GM23338 (cell line): ENCODE measurements around the gene NT5DC2. TPM values are rescaled to one million over a fixed set of nuclear protein-coding genes. Genes with fewer than 3 reads are reported as not detected.

Experiments used
- ATAC-seq: fragments of 200-7000 bp; cut with Tn5 transposase; 3 replicates; pipeline ENCODE4 v1.9.1; 2020
- DNase-seq: peaks from one replicate; pipeline ENCODE4 v3.0.0-alpha.2; 2015; ENCODE audit warnings: low spot score
- H2AFZ ChIP-seq: fragments of 200-600 bp; sonication (generic); 2 replicates; pipeline ENCODE4 v1.8.0; 2016; ENCODE audit warnings: antibody characterized with exemption, mild to moderate bottlenecking, moderate library complexity
- H3F3A ChIP-seq: fragments of 200-600 bp; sonication (generic); replicated peaks from 2 replicates; pipeline ENCODE4 v1.8.0; 2017; ENCODE audit warnings: antibody characterized with exemption, mixed run types, low read depth
- H3K27ac ChIP-seq: fragments of 200-600 bp; sonication (generic); 2 replicates; pipeline ENCODE4 v1.6.1; 2016; ENCODE audit warnings: low read depth
- H3K27me3 ChIP-seq: fragments of 200-600 bp; sonication (generic); 2 replicates; pipeline ENCODE4 v1.8.0; 2016; ENCODE audit warnings: mild to moderate bottlenecking, mixed run types, moderate library complexity; ENCODE audit not compliant: insufficient read depth
- H3K36me3 ChIP-seq: fragments of 200-600 bp; sonication (generic); 2 replicates; pipeline ENCODE4 v1.8.0; 2016; ENCODE audit warnings: mild to moderate bottlenecking; ENCODE audit not compliant: insufficient read depth
- H3K4me1 ChIP-seq: fragments of 200-600 bp; sonication (generic); 2 replicates; pipeline ENCODE4 v1.8.0; 2016; ENCODE audit warnings: mild to moderate bottlenecking, moderate library complexity; ENCODE audit not compliant: insufficient read depth
- H3K4me2 ChIP-seq: fragments of 200-600 bp; sonication (generic); 2 replicates; pipeline ENCODE4 v1.7.1; 2017; ENCODE audit warnings: mixed run types
- H3K4me3 ChIP-seq: fragments of 200-600 bp; sonication (generic); 2 replicates; pipeline ENCODE4 v1.6.1; 2016; ENCODE audit warnings: mixed run types
- H3K79me2 ChIP-seq: fragments of 200-600 bp; sonication (generic); replicated peaks from 2 replicates; pipeline ENCODE4 v1.8.0; 2017; ENCODE audit warnings: mild to moderate bottlenecking; ENCODE audit not compliant: insufficient read depth
- H3K9me2 ChIP-seq: fragments of 200-600 bp; sonication (generic); 2 replicates; pipeline ENCODE4 v1.8.0; 2017; ENCODE audit not compliant: insufficient read depth
- H4K20me1 ChIP-seq: fragments of 200-600 bp; sonication (generic); replicated peaks from 2 replicates; pipeline ENCODE4 v1.8.0; 2017; ENCODE audit warnings: mild to moderate bottlenecking; ENCODE audit not compliant: insufficient read depth
- H3K27ac Mint-ChIP-seq: 2 replicates; pipeline ENCODE4 v1.8.0; 2020; ENCODE audit warnings: inconsistent platforms, mild to moderate bottlenecking, moderate library complexity, mixed read lengths
- H3K27me3 Mint-ChIP-seq: 3 replicates; pipeline ENCODE4 v1.8.0; 2022; ENCODE audit warnings: low read depth, mild to moderate bottlenecking, moderate library complexity, mixed read lengths, inconsistent platforms; ENCODE audit not compliant: insufficient read depth, poor library complexity
- H3K36me3 Mint-ChIP-seq: 3 replicates; pipeline ENCODE4 v1.8.0; 2021; ENCODE audit warnings: low read depth, mild to moderate bottlenecking, inconsistent platforms, moderate library complexity, mixed read lengths
- H3K4me1 Mint-ChIP-seq: 3 replicates; pipeline ENCODE4 v1.8.0; 2020; ENCODE audit warnings: mild to moderate bottlenecking, inconsistent platforms, mixed read lengths
- H3K4me3 Mint-ChIP-seq: 3 replicates; pipeline ENCODE4 v1.8.0; 2021; ENCODE audit warnings: moderate library complexity, mild to moderate bottlenecking, inconsistent platforms, mixed read lengths
- H3K9me3 Mint-ChIP-seq: 3 replicates; pipeline ENCODE4 v1.8.0; 2020; ENCODE audit warnings: moderate library complexity, mild to moderate bottlenecking, inconsistent platforms, mixed read lengths
- CREB1 ChIP-seq: fragments of 250-450 bp; sonication (Bioruptor Pico); IDR thresholded peaks from 2 replicates; pipeline ENCODE4 v1.5.0; 2020; ENCODE audit warnings: low read depth, mild to moderate bottlenecking, moderate library complexity
- EZH2 ChIP-seq: fragments of 200-600 bp; sonication (generic); IDR thresholded peaks from one replicate; pipeline ENCODE4 v1.8.0; 2017; ENCODE audit warnings: antibody characterized with exemption, mild to moderate bottlenecking, low read depth; ENCODE audit not compliant: unreplicated experiment
- EZH2phosphoT487 ChIP-seq: fragments of 200-600 bp; sonication (generic); IDR thresholded peaks from one replicate; pipeline ENCODE4 v1.8.1; 2018; ENCODE audit warnings: antibody characterized with exemption; ENCODE audit not compliant: unreplicated experiment
- NANOG ChIP-seq: IDR thresholded peaks from 2 replicates; pipeline ENCODE4 v1.6.1; 2016; ENCODE audit warnings: antibody characterized with exemption, borderline replicate concordance
- POLR2AphosphoS5 ChIP-seq: IDR thresholded peaks from 2 replicates; pipeline ENCODE4 v1.6.1; 2016; ENCODE audit warnings: antibody characterized with exemption, low read depth
- STAT1 ChIP-seq: IDR thresholded peaks from one replicate; pipeline ENCODE4 v1.6.1; 2016; ENCODE audit warnings: antibody characterized with exemption; ENCODE audit not compliant: unreplicated experiment
- ZNF114 ChIP-seq: fragments of 250-450 bp; sonication (Bioruptor Pico); IDR thresholded peaks from 2 replicates; pipeline ENCODE4 v1.5.0; 2020; ENCODE audit warnings: mild to moderate bottlenecking, moderate library complexity
- ZNF331 ChIP-seq: fragments of 250-450 bp; sonication (Bioruptor Pico); IDR thresholded peaks from 2 replicates; pipeline ENCODE4 v1.5.0; 2020; ENCODE audit warnings: low read depth, mild to moderate bottlenecking, moderate library complexity
- polyA plus RNA-seq: library from polyadenylated mRNA; unstranded; fragments of >200 nt; fragmentation: Nextera tagmentation; extraction: Ambion mirVana; gene quantifications from 2 replicates; pipeline ENCODE4 v1.2.1, GENCODE V29; 2016
- total RNA-seq: library from RNA; depleted of rRNA; stranded (reverse); fragments of >200 nt; shearing (Covaris generic); gene quantifications from 2 replicates; pipeline ENCODE4 v1.2.3, GENCODE V29; 2014
- TF ChIP-seq, protein P1 (sequence below), 2 experiments: fragments of 200-600 bp in 1 of 2; sonication (generic) in 1 of 2; conservative IDR thresholded peaks; 2 replicates each; pipeline versions ENCODE4 v1.5.1 to v1.6.1; 2016 to 2017; ENCODE audit warnings: antibody characterized with exemption in 2 of 2, low read depth in 2 of 2, mild to moderate bottlenecking in 2 of 2, moderate library complexity in 1 of 2
- TF ChIP-seq, protein P2 (sequence below): fragments of 250-450 bp; sonication (Bioruptor Pico); IDR thresholded peaks from 2 replicates; pipeline ENCODE4 v1.5.0; 2020; ENCODE audit warnings: mild to moderate bottlenecking, moderate library complexity
- TF ChIP-seq, protein P3 (sequence below): IDR thresholded peaks from 2 replicates; pipeline ENCODE4 v1.6.1; 2016; ENCODE audit warnings: antibody characterized with exemption
- TF ChIP-seq, protein P4 (sequence below): IDR thresholded peaks from one replicate; pipeline ENCODE4 v1.6.1; 2018; ENCODE audit warnings: antibody characterized with exemption; ENCODE audit not compliant: unreplicated experiment

The NT5DC2 gene
- total and polyA plus RNA-seq, 2 experiments from 2014 or later: 269 to 324 TPM

DNA sequence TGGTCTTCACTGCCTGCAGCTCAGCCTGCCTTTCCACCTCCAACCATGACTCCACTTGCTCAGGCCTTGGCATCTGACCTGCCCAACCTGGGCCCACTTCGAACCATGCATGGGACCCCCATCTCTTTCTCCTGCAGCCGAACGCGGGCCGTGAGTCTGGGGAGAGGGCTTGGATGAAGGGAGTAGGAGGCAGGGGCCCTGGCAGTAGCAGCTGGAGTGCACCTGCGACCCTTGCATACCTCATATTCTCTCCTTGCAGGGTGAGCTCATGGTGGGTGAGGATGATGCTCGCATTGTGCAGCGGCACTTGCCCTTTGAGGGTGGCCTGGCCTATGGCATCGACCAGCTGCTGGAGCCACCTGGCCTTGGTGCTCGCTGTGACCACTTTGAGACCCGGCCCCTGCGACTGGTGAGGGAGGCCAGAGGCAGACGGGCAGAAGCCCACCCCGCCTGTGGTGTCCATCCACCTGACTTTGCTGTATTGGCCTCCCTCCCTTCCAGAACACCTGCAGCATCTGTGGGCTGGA lies 13.5 kb downstream of the NT5DC2 start:
- H3K9me2 ChIP-seq: no peaks in the 10 kb centered on the region
- no peak overlapping the region for H3K4me3 ChIP-seq
- H3K27me3 ChIP-seq: no peaks in the 10 kb centered on the region
- ATAC-seq (no peak), DNase-seq (no peak)
- TF ChIP-seq EZH2: no peak
- no peak for TF ChIP-seq ZNF114
- no peak for TF ChIP-seq CREB1 (CRISPR knock-in tag)
- TF ChIP-seq, protein P1, sequence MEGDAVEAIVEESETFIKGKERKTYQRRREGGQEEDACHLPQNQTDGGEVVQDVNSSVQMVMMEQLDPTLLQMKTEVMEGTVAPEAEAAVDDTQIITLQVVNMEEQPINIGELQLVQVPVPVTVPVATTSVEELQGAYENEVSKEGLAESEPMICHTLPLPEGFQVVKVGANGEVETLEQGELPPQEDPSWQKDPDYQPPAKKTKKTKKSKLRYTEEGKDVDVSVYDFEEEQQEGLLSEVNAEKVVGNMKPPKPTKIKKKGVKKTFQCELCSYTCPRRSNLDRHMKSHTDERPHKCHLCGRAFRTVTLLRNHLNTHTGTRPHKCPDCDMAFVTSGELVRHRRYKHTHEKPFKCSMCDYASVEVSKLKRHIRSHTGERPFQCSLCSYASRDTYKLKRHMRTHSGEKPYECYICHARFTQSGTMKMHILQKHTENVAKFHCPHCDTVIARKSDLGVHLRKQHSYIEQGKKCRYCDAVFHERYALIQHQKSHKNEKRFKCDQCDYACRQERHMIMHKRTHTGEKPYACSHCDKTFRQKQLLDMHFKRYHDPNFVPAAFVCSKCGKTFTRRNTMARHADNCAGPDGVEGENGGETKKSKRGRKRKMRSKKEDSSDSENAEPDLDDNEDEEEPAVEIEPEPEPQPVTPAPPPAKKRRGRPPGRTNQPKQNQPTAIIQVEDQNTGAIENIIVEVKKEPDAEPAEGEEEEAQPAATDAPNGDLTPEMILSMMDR (conservative IDR thresholded peaks at IDR 0.05; ENCODE audit: low read depth in 2 of 2): no peak
- TF ChIP-seq, protein P2, sequence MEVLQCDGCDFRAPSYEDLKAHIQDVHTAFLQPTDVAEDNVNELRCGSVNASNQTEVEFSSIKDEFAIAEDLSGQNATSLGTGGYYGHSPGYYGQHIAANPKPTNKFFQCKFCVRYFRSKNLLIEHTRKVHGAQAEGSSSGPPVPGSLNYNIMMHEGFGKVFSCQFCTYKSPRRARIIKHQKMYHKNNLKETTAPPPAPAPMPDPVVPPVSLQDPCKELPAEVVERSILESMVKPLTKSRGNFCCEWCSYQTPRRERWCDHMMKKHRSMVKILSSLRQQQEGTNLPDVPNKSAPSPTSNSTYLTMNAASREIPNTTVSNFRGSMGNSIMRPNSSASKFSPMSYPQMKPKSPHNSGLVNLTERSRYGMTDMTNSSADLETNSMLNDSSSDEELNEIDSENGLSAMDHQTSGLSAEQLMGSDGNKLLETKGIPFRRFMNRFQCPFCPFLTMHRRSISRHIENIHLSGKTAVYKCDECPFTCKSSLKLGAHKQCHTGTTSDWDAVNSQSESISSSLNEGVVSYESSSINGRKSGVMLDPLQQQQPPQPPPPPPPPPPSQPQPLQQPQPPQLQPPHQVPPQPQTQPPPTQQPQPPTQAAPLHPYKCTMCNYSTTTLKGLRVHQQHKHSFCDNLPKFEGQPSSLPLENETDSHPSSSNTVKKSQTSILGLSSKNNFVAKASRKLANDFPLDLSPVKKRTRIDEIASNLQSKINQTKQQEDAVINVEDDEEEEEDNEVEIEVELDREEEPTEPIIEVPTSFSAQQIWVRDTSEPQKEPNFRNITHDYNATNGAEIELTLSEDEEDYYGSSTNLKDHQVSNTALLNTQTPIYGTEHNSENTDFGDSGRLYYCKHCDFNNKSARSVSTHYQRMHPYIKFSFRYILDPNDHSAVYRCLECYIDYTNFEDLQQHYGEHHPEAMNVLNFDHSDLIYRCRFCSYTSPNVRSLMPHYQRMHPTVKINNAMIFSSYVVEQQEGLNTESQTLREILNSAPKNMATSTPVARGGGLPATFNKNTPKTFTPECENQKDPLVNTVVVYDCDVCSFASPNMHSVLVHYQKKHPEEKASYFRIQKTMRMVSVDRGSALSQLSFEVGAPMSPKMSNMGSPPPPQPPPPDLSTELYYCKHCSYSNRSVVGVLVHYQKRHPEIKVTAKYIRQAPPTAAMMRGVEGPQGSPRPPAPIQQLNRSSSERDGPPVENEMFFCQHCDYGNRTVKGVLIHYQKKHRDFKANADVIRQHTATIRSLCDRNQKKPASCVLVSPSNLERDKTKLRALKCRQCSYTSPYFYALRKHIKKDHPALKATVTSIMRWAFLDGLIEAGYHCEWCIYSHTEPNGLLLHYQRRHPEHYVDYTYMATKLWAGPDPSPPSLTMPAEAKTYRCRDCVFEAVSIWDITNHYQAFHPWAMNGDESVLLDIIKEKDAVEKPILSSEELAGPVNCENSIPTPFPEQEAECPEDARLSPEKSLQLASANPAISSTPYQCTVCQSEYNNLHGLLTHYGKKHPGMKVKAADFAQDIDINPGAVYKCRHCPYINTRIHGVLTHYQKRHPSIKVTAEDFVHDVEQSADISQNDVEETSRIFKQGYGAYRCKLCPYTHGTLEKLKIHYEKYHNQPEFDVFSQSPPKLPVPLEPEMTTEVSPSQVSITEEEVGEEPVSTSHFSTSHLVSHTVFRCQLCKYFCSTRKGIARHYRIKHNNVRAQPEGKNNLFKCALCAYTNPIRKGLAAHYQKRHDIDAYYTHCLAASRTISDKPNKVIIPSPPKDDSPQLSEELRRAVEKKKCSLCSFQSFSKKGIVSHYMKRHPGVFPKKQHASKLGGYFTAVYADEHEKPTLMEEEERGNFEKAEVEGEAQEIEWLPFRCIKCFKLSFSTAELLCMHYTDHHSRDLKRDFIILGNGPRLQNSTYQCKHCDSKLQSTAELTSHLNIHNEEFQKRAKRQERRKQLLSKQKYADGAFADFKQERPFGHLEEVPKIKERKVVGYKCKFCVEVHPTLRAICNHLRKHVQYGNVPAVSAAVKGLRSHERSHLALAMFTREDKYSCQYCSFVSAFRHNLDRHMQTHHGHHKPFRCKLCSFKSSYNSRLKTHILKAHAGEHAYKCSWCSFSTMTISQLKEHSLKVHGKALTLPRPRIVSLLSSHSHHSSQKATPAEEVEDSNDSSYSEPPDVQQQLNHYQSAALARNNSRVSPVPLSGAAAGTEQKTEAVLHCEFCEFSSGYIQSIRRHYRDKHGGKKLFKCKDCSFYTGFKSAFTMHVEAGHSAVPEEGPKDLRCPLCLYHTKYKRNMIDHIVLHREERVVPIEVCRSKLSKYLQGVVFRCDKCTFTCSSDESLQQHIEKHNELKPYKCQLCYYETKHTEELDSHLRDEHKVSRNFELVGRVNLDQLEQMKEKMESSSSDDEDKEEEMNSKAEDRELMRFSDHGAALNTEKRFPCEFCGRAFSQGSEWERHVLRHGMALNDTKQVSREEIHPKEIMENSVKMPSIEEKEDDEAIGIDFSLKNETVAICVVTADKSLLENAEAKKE: no peak
- TF ChIP-seq STAT1: no peak
- no peak for TF ChIP-seq EZH2phosphoT487
- TF ChIP-seq, protein P3, sequence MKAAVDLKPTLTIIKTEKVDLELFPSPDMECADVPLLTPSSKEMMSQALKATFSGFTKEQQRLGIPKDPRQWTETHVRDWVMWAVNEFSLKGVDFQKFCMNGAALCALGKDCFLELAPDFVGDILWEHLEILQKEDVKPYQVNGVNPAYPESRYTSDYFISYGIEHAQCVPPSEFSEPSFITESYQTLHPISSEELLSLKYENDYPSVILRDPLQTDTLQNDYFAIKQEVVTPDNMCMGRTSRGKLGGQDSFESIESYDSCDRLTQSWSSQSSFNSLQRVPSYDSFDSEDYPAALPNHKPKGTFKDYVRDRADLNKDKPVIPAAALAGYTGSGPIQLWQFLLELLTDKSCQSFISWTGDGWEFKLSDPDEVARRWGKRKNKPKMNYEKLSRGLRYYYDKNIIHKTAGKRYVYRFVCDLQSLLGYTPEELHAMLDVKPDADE: no peak
- TF ChIP-seq, protein P4, sequence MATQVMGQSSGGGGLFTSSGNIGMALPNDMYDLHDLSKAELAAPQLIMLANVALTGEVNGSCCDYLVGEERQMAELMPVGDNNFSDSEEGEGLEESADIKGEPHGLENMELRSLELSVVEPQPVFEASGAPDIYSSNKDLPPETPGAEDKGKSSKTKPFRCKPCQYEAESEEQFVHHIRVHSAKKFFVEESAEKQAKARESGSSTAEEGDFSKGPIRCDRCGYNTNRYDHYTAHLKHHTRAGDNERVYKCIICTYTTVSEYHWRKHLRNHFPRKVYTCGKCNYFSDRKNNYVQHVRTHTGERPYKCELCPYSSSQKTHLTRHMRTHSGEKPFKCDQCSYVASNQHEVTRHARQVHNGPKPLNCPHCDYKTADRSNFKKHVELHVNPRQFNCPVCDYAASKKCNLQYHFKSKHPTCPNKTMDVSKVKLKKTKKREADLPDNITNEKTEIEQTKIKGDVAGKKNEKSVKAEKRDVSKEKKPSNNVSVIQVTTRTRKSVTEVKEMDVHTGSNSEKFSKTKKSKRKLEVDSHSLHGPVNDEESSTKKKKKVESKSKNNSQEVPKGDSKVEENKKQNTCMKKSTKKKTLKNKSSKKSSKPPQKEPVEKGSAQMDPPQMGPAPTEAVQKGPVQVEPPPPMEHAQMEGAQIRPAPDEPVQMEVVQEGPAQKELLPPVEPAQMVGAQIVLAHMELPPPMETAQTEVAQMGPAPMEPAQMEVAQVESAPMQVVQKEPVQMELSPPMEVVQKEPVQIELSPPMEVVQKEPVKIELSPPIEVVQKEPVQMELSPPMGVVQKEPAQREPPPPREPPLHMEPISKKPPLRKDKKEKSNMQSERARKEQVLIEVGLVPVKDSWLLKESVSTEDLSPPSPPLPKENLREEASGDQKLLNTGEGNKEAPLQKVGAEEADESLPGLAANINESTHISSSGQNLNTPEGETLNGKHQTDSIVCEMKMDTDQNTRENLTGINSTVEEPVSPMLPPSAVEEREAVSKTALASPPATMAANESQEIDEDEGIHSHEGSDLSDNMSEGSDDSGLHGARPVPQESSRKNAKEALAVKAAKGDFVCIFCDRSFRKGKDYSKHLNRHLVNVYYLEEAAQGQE: no peak
- no peak for TF ChIP-seq ZNF331 (CRISPR knock-in tag)
- no peak for TF ChIP-seq NANOG
- TF ChIP-seq POLR2AphosphoS5: no peak
- Mint-ChIP-seq H3K4me1 (peaks cover 3% of the 10 kb centered on the region; the same call in 2 of the 3 replicates), H3K9me3 (no peaks in the 10 kb centered on the region), H3K27me3 (peaks cover 16% of the 10 kb centered on the region), H3K36me3 (peaks cover 9% of the 10 kb centered on the region), H3K4me3 (no peak overlapping the region), H3K27ac (no peak overlapping the region)
- H2AFZ ChIP-seq: no peak overlapping the region
- H4K20me1 ChIP-seq: no peaks in the 10 kb centered on the region
- H3F3A ChIP-seq: 0 out of 2 replicates have a peak, but pooled peaks cover 2% of the 10 kb centered on the region
- H3K27ac ChIP-seq: no peak overlapping the region
- no peaks in the 10 kb centered on the region for H3K79me2 ChIP-seq
- no peaks in the 10 kb centered on the region for H3K36me3 ChIP-seq
- H3K4me1 ChIP-seq: no peaks in the 10 kb centered on the region
- H3K4me2 ChIP-seq: no peak overlapping the region
